Stimulated activated CD4-positive, alpha-beta T cell treated with anti-CD3 and anti-CD28 coated beads, Interleukin-12 subunit alpha, Interleukin-12 subunit beta, amount 100 ng/mL, for 48 hours (primary cell): Measurements from ENCODE around the gene NPHP4.

Source experiments
- DNase-seq, 3 donors: peaks; one replicate each; pipeline ENCODE4 v3.0.0-alpha.2; 2020; ENCODE audit warnings: low read depth in 2 of 3, low spot score in 1 of 3

The NPHP4 gene

DNA sequence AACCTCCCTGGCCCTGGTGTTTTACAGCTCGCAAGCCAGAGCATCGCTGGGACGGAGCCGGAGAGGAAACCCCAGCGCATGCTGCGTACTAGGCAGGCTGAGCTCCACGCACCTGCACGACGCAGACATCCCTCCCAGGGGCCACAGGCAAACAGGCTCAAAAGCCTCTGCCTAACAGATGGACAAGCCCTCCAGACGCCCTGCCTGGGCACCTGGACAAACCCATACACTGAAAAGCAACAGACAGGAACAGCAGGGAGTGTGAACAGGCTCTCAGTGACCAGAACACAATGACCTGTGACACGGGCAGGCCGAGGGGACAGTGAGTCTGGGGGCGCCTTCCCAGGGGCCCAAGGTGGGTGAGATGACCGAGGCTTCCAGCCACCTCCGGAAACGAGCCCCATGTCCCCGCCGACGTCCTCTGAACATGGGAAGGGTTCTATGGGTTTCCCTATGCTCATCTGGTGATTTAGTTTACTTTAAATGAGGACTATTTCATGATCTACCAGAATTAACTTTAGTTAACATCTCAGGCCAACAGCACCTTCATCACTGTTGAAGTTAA is 40.3 kb downstream of the NPHP4 start:
- DNase-seq, result no peak

DNA sequence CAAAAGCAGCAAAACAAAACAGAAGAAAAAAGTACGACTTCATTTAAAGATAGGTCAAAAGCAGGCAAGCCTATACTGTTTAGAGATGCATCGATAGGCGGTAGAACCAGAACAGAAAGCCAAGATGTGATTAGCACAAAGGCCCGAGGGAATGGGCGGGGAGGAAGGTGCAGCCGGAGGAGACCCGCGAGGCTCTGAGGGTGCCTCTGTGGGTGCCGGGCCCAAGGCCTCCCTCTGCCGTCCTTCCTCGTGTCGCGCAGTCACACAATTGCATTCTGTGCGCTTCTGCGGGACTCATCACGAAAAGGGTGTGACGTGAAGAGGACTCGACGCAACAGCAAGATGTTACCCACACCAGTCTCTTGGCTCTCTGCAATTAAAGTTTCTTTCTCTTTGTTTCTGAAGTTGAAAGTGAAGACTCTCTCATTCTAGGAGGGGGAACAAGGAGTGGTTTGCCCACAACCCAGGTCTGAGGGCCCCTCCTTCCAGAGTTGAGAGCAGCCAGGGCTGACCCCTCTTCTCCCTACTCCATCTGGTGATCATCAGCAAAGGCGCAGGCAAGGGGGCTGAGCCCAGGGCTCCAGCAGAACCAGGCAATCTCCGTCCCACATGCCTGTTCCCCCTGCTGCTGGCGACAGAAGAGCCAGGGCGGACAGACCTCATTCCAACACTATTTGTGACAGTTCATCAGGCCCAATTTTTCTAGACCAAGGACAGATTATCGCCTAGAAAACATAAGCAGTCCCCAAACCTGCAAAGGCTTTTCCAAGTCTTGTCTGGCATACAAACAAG is 41.0 kb downstream of the NPHP4 start:
- DNase-seq, result no peak

DNA sequence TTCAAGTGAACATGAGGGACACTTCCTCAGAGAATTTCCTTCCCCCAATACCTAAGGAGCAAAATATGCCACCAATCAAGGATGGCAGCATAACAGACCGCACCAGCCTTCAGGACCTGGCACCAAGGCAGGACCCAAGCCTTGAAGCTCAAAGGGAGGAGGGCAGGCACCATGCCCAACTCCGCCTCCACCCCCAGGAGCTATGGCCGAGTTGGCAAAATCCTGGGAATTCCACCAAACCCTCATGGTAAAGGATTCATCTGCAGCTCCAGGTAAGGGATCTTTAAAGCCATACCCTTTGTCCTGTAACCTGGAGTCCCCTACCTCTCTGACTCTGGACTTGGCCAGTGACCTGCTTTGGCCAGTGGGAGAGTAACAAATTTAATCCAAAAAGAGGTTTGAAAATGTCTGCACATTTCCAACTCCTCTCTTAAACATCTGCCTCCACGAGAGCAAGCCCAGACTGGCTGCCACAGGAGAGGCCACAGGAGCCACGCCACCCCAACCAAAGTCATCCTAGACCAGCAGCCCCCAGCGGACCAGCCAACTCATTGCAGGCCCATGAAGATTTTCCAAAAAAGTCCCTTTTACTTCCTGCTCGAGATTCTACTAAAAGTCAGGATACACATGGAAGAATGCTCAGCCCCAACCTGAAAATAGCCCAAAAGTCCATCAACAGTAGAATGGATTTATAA is 41.9 kb downstream of the NPHP4 start:
- DNase-seq, result no peak

DNA sequence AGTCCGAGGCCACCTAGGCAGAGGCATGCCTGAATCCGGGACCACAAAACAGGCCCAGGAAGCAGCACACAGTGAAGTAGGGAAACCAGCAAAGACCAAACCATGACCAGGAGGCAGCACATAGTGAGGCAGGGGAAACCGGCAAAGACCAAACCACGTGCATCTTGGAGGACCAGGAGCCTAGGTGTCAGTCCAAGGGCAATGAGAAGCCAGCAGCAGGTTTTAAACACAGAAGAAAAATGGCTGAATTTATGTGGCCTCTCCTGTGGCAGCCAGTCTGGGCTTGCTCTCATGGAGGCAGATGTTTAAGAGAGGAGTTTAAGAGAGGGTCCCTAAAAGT is 42.5 kb downstream of the NPHP4 start:
- DNase-seq, result no peak

DNA sequence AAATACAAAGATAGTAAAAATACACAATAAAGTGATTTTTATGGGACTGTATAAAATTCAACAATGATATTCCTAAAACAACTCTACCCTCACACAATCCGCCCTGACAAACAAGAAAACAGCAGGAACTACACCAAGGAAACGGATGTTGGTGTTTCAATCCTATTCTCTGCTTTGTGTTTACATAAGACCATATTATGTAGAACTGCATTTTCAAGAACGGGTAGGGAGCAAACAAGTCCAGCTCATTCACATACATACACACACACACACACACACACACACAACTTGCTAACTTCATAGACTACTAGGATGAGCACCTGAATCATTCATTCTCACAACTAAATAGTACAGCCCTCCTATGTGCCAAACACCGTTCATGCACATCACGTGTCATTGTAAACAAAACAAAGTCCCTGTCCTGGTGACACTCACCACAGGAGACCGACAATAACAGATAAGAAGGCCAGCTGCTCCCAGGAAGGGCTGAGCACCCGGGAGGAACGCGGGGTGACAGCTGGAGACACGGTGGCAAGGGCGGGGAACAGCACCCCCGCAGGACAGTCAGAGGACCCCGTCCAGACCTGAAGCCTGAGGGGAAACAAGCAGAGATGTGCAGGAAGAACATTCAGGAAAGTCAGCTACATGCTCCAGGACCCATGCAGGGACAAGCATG is 43.0 kb downstream of the NPHP4 start:
- no peak for DNase-seq

DNA sequence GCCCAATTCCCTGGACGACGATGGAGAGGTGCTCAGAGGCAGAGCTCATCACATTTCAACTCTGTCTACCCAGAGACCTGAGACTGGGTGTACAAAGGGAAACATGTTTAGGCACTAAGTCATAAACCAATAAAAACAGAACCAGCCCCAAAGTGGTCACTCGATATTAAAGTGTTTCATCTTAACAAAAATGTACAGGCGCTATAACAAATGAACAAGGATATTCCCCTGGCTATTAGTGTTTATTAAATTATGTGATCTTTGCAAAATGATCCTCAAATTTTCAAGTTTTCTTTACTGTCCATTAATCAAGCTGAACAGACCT is 43.6 kb downstream of the NPHP4 start:
- no peak for DNase-seq

DNA sequence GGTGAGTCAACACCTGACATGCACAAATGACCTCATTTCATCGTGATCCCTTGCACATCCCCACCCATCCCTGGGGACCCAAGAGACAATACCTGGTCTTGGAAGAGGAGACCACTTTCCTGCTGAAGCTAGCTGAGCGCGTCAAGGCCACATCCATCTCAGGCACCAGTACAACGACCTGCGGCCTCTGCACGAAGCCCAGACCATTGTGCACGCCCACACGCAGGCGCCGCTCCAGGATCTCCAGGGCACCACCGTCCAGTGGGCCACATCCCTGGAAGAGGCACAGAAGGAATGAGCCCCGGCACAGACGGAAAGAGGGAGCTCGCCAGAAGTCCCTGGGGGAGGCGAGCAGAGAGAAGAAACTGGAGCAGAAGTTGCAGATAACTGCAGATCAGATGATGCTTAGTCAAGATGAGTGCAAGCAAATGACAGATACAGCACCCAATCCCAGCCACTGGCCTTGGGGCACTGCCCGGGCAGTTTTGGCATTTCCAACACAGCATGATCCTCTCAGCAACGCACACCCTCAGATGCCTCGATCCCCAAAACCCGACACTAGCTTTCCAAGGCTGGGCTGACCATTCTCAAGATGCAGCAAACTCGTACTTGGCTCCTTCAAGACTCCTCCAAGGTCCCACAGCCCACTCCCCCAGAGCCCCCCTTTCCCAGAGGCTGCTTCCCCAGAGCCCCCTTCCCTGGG is 44.1 kb downstream of the NPHP4 start:
- no peak for DNase-seq

DNA sequence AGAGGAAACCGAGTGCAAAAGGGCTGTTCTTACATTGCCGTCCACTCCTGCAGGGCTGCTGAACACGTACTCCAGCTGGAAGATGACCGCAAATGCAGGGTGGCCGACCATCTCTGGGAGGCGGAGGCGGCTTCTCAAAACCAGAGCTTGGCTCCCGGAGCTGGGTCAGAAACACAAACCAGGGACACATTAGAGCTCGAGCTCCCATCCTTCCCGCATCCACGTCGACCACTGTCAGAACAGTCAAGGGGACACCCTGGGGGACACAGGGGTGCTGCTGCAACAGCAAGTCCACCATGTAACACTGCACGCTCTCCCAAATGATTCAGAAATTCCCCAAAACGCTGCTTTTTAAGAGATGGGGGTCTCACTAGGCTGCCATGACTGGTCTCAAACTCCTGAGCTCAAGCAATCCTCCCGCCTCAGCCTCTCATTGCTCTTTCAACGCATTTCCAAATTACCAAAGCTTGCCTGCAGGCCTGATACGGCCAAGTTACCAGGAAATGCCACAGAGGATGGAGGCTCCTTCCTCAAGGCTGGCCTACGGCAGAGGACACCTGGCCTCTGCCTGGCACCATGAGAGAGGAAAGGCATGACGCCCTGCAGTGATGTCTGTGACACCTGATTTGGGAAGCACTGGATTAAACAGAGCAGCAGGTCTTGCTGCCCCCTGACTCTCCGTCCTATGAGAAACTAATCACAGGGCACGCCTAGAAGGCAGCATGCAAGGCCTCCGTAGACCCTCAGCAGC is 45.0 kb downstream of the NPHP4 start:
- no peak for DNase-seq

DNA sequence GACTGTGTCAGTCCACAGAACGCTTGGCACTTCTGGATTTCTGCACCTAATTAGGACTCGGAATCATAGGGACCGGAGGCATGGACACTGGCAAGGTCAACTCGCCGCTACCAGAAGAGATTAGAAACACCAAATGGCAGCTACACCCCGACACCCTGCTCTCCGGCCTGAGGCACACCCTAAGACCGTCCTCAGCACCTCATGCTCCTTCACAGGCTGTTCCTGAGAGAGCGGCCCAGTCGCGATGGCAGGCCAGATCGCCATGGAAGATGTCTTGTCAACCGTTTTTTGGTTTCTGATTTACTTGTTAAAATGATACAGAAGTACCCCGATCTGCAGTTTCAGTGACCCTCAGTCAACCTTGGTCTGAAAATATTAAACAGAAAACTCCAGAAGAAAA is 46.8 kb downstream of the NPHP4 start:
- no peak for DNase-seq

DNA sequence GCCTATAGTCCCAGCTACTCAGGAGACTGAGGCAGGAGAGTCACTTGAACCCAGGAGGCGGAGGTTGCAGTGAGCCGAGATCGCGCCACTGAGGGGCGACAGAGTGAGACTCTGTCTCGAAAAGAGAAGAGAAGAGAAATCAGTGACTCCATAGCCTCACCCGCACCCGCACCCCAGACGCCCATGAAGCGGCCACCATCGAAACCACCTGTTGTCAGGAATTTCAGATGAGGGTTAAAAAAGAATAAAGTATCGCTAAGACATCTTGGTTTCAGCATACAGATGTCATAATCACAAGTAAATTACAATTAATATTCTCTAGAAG is 47.4 kb downstream of the NPHP4 start:
- no peak for DNase-seq

DNA sequence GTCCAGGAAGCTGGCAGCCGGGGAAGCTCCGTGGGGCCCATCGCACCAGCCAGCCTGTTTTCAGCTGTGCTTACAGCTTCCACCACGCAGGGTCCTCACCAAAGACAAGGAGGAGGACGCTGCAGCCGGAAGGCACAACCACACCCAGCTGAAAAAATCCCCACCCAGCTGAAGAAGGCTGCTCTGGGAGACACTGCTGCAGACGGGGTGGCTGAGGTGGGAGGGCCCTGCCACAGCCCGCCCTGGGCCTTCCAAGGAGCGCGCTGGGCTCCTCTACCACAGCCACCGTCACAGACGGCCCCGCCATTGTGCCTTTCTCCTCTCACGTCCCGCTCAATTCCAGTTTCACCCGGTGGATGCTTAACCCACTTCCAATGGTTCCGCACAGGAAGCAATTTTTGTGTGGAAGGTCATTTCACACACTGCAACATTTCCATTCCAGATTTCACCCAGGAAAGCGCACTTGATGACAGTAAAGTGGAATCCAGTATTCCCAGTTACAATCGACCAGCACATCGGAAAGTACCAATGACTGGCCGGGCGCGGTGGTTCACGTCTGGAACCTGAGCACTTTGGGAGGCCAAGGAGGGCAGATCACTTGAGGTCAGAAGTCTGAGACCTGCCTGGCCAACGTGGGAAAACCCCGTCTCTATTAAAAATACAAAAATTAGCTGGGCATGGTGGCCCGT is 47.9 kb downstream of the NPHP4 start:
- no peak for DNase-seq

DNA sequence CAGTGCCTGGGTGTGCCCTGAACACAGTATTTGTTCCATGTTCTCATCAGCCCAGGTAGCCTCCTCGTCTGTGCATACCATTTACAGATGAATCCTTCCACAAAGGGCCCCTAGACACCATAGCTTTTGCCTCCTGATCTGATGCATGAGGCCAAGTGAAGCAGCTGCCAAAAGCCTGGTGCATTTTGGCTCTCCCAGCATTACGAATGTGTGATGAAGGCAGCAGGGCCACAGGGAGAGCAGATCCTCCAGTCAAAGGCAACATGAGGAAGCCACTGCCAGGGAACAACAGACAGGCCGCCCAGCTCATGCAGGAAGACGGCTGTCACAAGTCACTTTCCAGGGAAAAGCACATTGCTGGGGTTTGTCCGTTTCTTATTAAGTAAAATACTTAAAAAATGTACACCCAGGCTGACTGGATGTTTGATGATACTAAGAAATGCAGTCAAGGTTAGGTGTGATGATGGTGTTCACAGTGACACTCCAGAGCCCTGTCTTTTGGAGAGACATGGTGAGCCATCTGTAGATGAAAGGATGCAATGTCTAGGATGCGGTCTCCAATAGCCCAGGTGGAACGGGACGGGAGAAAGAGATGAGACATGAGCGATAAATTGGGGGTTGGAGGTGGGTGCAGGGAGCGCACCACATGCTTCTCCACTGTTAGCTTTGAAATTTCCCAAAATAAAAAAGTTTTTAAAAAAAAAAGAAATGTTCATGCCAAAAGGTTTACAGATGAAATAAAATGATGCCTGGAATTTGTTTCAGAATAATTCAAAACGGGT is 48.7 kb downstream of the NPHP4 start:
- no peak for DNase-seq

DNA sequence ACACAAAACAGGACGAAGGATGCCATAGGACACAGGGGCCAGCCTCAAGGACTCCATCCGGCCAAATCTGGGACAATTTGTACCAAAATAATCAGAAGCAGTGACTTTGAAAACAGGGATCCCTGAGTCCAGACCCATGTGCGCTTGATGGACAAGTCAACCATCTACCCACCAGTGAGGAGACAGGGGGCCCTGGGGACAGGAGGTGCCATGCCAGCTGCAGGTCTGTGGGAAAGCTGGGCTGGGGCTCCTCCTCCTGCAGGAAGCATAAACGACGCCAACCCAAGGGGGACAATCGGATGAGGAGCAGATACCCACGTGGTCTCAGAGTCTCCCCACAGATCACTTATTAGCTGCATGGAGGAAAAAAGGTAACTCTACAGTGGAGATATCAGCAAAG is 50.6 kb downstream of the NPHP4 start:
- DNase-seq, result no peak

DNA sequence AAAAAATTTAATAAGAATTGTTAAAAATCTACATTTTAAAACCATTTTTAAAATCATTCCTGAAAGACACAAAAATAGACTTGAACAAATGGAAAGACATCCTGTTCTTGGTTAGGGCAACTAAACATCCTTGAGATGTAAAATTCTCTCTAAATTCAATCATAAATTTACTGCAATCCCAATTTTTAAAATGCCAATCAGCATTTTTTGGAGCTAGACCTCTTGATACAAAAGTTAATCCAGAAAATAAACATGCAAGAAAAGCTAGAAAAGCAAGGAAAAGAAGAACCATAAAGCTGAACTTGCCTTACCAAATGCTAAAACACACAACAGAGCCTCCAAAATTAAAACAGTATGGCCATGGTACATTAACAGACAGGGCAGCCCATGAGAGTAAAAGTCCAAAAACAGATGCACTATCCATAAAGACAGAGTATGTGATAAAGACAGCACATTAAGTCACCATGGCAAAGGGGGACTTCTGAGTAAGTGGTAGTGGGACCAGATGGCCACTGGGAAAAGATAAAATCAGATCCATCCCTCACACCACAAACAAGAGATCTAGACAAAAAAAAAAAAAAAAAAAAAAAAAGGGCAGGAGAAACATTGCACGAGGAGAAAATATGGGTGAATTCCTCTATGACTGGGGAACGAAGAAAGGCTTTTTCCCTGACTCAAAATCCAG is 51.4 kb downstream of the NPHP4 start:
- DNase-seq, result no peak

DNA sequence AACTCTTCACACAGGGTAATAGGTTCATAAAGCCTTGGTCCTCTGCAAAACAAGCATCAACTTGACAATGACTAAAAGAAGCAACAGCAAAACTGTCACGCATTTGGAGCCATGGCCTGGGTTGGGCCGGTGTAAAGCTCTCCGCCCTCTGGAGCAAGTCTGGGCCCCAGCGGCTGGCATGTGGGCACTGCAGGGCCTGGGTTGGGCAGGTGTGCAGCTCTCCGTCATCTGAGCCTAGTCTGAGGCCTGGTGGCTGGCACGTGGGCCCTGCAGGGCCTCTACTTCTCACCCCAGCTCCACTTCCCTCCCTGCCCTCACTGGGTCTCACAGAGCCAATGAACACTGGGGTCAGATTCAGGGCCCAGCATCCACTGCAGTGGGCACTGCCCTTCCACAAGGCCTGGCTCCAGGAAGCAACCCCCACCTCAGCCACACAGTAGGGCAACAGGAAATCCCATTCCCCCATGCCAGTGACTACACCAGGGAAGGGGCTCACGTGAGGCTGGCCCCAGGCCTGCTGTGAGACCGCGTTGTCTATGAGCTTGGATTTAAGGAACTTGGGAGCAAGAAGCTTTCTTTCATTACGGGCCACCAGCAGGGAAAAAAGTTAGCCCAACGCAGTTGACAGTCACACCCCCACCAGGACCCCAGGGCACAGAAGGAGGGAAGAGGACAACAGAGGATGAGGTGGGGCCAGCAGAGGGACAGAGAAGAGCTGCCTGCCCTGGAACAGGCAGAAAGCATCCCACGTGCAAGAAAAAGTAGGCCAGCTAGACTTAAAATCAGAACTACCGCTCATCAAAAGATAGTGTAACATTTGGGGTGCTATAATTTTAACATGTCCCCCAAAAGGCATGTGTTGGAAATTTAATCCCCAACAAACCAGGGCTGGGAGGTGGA is 52.7 kb downstream of the NPHP4 start:
- no peak for DNase-seq

DNA sequence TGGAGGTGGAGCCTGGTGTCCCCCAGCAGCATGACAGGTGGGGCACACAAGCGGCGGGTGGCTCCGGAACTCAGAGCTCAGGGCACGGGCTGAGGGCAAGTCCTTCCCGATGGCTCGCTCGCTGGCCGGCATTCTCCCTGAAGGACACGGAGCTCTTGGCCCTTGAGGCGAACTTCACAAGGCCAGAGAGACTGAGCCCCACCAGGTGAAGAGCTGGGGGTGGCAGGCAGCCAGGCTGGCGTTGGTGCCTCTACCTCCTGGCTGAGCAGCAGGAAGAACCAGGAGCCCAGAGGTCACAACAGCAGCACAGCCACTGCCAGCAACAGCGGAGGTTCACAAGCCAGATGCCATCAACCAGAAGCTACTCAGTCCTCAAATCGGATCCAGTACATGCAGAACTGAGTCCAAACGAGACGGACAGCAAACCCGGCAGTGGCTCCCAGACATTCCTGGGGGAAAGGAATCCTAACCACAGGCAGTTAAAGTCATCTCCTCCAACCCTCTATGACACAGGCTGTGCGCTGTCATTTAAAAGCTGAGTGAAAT is 54.1 kb downstream of the NPHP4 start:
- no peak for DNase-seq

DNA sequence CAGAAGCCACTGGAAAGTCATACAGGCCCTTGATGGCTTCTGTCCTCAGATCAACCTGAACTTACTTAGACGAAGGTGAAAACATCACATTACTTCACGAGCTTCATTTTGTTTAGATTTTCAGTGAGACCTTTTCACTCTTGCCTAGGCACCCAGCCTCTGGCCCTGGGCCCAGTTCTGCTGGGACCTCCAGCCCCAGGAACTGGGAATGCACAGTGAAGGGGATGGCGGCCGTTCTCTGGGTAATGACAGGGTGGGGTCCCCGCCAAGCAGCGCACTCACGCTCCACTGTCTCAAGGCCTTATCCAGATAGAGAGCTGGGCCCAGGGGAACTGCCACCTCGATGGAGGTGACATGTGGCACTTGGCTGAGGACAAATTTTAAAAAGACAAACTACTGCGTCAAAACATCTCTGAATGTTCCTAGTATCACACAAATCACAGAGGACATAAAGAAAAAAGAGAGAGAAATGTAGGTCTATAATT is 54.8 kb downstream of the NPHP4 start:
- no peak for DNase-seq
